GM21381 (cell line): ENCODE results near the gene TMEM273.

Experiments
- ATAC-seq: cut with Tn5 transposase; IDR thresholded peaks from one replicate; pipeline ENCODE4 v1.9.1; 2021; ENCODE audit warnings: mild to moderate bottlenecking, moderate library complexity; ENCODE audit not compliant: unreplicated experiment

The TMEM273 gene

DNA sequence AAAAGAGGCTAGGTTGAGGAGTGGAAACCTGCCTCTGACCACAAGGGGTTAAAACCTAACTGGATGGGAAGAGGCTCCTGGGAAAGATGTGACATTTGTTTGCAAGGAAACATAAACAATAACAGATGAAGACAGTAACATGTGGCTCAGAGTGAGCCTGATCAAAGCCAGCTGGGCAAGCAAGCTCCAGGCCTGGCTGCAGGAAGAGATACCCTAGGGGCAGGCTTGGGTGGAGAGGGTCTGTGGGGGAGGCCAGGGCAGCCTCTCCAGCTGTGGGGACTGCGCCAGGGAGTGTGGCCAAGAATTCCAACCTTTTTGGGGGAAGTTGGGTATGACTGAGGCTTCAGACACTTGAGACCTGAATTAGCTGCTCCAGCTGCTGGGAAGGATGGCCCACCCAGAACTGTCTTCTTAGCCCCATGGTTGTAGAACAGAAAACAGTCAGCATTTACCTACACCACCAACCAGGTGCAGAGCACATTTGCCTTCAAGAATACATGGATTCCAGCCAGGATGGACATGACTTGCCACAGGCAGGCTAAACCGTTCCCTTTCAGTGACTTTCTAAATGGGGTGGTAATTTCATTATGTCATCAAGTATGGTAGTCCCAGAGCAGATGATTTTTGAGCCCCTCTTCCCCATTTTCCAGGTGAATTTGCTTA lies 44.0 kb downstream of the TMEM273 start:
- ATAC-seq = no peak

DNA sequence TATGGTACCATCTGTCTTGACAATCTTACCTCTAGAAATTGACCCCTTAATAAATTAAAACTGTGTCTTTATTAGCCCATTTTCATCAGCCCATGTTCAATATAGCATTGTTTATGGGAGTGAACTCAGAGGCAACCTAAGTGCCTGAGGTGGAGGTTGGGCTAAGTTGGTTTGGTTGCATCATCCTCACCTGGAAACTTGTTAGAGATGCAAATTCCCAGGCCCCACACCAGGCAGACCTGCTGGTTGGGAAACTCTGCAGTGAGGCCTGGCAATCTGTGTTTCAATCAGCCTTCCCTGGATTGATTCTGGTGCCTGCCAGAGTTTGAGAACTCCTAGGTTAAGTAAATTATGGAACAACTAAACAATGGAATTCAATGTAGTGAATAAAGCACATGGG lies 44.9 kb downstream of the TMEM273 start:
- no peak for ATAC-seq

DNA sequence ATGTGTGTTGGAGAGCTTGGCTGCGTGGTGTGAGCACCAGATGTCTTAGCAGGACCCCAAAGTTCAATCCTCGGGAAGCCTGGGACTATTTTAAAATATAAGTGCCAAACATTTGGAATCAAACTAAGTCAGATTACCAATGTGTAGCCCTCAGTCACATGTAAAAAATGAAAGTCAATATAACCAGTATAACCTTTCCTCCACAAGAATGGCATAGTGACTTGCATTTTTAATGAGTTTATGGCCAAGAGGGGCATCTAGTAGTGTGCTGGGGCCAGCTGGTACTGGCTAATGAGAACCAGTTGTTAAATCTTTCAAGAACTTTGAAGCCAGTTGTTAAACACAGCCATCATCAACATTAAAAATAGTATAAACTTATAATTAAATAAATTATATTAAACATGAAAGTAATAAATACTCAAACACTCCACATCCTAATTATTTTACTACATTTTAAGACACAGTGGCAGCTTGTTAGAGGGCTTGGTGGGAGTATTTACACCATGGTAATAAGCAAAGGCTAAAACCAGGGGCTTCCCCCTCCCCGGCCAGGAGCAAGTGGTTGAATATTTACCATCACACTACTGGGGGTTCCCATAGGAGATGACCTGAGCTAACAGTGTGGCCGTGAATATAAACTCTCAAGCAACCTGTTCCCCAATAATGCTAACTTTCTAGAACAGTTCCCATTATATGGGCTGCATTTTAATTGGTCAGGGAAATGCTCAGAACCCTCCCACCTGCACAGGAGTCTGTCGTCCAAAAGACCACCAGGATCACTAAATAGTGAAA lies 46.5 kb downstream of the TMEM273 start:
- peak; percentile 62 for ATAC-seq

GRCh38 chr10:49140304-49141177 lies 47.6 kb downstream of the TMEM273 start:
- no peak for ATAC-seq

GRCh38 chr10:49139846-49140195 lies 48.4 kb downstream of the TMEM273 start:
- no peak for ATAC-seq

DNA sequence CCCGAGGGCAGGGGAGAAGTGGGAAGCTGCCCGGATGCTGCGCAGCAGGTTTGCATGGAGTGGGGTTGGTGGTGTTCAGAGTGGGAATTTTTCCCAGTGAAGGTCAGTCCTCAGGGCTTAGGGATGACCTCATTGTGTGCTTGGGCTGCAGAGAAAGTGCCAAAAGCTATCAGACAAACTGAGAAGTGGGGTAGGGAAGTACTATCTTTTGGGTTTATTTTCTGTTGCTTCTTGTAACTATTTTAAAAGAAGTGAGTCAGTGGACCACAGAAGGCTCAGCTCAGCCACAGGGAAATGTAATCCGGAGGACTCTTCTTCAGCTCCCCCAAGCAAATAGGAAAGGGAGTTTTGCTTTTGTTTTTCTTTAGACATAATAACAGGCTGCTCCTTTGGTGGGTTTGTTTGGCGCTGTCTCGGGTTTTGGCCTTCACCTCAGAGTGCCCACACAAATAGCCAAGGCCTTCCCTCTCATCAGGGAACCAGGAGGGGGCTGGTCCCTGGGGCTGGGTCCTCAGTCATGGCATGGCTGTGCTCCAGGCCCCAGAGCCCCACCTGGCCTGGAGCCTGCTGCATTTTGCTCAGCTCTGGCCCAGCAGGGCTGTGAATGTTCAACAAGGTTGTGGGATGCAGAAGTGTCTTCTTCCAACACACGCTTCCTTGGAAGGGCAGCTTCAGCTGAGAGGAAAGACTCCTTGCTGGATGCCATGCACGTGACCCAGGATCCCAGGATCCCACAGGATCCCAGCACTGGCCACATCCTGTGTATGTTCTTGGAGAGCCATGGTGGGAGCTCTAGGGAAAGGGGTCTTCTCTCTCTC lies 49.0 kb downstream of the TMEM273 start:
- no peak for ATAC-seq

DNA sequence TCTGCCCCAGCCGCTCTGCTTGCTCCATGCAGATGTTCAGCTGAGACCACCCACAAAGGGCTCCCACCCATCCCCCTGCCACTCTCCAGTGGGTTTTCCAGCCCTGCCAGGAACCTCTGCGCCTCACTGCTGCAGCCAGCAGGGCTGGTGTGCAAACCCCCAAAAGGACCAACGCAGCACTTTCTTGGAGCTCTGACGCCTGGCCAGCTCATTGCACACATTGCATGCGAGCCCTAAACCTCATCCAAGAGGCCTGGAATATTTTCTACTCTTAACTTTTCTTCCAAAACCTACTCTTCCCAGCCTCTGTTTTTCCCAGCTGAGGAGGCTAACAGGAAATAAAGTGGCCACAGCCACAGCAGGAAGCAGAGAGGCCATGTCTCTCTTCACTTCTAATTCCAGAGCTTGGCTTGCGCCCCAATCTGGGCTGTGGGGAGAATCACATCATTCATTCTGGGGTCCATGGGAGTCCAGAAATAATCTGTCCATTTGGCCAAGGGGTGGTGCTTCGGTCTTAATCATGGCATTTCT lies 49.8 kb downstream of the TMEM273 start:
- ATAC-seq = no peak

- no peak for ATAC-seq
These were observed 51.7 kb downstream of the TMEM273 start for GRCh38 chr10:49136525-49136924.

GRCh38 chr10:49135575-49136313 lies 52.4 kb downstream of the TMEM273 start:
- peak; percentile 58 for ATAC-seq

DNA sequence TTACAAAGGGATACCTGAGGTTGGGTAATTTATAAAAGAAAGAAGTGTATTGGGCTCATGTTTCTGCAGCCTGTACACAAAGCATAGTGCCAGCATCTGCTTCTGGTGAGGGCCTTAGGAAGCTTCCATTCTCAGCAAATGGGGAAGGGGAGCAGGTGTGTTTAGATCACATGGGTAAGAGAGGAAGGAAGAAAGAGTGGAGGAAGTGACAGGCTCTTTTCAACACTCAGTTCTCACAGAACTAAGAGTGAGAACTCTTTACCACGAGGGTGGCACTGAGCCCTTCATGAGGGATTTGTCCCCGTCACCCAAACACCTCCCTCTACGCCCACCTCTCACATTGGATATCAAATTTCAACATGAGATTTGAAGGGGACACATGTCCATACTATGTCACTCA lies 53.9 kb downstream of the TMEM273 start:
- ATAC-seq = no peak

DNA sequence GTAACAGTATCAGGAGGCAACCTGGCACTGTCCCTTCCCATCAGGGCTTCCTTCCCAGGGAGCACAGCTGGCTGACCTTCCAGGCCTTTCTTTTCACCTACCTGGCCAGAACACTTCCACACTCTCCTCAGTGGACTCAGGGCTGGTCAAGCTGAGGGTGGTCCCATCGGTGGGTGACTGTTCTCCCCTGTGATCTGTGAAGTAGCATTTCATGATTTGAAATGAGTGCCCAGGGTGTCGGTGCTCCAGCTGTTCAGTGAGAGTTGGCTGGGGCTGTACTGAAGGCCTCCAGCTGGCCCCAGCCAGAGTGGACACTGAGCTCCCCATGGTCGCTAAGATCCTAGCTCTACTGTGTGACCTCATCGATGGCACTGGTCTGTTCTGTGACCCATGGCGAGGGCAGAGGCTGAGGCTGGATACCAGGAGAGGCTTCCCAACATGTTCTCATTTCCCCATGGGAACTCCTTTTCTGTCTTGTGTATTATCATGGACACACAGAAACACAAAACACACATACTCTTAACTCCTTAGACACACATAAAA lies 54.4 kb downstream of the TMEM273 start, which contains the start of gene FAM170B:
Gene FAM170B, minus strand, starts transcription at position 316 of the 543 bp plus-strand sequence. Its CDS starts 103 bp downstream, at position 213.
- no peak for ATAC-seq

DNA sequence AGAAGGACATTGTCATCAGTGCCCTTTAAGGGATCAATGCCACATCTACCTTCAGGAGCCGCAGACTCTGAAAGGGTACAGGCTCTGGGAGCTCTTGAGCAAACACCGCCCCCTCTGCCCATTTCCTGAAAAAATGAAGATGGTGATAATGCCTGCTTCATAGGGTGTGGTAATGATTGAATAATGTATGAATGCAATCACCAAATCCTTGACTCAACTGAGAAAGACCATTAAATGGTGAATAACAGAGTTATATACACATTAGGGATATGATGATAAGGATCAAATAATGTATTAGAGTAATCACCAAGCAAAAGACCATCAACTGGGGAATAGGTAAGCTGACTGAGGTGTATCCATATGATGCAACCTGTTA lies 55.8 kb downstream of the TMEM273 start:
- ATAC-seq = no peak

- ATAC-seq = no peak
These were observed 56.5 kb downstream of the TMEM273 start for GRCh38 chr10:49131507-49132361.

DNA sequence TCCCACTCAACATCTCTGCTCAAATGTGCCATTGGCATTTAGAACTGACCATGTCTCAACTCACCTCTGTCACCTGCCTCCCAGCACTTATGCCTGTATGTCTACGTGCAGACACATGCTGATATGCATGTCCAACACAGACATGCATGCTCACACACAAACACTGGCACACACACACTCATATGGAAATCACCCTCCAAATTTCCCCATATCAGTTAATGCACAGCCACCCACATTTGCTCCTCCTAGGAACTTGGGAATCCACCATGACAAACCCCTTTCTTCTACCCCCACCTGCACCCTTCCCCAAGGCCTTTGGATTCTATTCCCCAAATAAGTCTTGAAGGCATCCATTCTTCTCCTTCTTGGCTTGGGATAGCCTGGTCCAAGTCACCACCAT lies 58.8 kb downstream of the TMEM273 start:
- ATAC-seq = no peak

GRCh38 chr10:49128854-49129253 lies 59.3 kb downstream of the TMEM273 start:
- ATAC-seq = no peak

DNA sequence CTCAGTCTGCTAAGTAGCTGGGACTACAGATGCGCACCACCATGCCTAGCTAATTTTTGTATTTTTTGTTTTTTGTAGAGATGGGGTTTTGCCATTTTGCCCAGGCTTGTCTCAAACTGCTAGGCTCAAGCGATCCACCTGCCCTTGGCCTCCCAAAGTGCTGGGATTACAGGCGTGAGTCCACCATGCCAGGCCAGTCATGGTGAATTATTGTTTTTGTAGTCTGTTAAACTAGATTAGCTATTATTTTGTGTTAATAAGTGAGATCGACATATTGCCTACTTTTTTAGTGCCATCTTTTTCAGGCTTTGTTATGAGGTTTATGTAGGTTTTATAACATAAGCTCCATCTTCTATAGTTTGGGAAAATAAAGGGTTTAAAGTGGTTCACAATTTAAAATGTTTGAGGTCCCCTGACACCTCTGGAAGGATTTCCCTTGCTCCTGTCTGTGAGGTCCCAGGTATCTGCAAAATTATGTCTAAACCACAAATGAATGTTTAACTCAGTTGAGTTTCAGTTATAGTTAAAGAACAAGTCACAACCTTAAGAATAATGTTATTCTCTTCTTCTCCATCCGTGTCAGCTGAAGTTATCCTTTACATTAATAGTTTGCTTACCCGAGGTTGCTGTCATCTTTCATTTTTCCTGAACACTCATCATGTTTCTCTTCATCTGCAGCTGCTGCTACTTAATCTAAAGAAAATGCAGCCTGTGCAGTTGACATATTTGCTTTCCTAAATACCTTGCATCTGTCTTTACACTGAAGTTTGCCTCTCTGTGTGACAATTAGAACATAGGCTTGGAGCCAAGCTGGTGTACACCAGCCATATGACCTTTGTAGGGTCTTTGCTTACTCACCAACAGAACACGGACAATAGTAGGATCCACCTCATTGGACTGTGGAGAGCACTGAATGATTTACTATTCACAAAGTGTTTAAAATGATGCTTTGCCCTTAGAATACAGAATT lies 63.9 kb downstream of the TMEM273 start:
- no peak for ATAC-seq

DNA sequence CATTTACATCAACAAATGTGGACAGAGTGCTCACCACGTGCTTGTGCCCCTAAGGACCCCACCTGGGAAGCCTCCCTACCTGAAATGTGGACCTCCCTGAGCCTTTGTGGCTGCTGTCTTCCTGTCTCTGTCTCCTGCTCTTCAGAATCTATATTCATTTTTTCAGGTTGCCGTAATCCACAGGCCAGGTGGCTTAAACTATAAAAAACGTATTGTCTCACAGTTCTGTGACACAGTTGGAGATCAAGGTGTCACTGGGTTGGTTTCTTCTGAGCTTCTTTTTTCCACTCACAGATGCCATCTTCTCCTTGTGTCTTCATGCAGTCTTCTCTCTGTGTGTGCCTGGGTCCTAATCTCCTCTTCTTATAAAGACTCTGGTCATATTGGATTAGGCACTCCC lies 67.3 kb downstream of the TMEM273 start:
- no peak for ATAC-seq
